Prostate gland (tissue), 2 donors: ENCODE measurements around the gene MDH1B.

Experiments used
- CTCF ChIP-seq, 4 experiments: fragments of 200-600 bp in 2 of 4; fragments of 450-650 bp in 2 of 4; sonication (generic) in 2 of 4; IDR thresholded peaks; 1 replicate in 3 of 4; 2 replicates in 1 of 4; pipeline ENCODE4 v1.5.1; 2016 to 2019; ENCODE audit warnings: antibody characterized with exemption in 4 of 4, mild to moderate bottlenecking in 2 of 4, moderate library complexity in 2 of 4
- POLR2A ChIP-seq: fragments of 450-650 bp; IDR thresholded peaks from one replicate; pipeline ENCODE4 v1.6.1; 2016; ENCODE audit warnings: antibody characterized with exemption, mild to moderate bottlenecking
- POLR2AphosphoS5 ChIP-seq: sonication (generic); formaldehyde crosslinking; IDR thresholded peaks from one replicate; pipeline ENCODE4 v1.6.1; 2017; ENCODE audit warnings: antibody characterized with exemption

- TF ChIP-seq POLR2A (no peak), CTCF (IDR thresholded peaks at IDR 0.05) (peak; percentile 8 to 67 (median 62)), POLR2AphosphoS5 (no peak)
Observed at GRCh38 chr2:206693399-206694137, 71.6 kb downstream of the MDH1B start.
